K562 (cell line): ENCODE data around the gene TRRAP. TPM values are rescaled to one million over a fixed set of nuclear protein-coding genes. Genes with fewer than 3 reads are reported as not detected.

Experiments
- ATAC-seq: fragments of 200-7000 bp; cut with Tn5 transposase; 3 replicates; pipeline ENCODE4 v1.9.1; 2020; ENCODE audit warnings: moderate library complexity
- BruUV-seq: library from RNA; stranded (reverse); fragments of 400-500 nt; replicated peaks from 2 replicates; lab custom pipeline; 2021; lab: Mats Ljungman, UMichigan
- CTCF ChIA-PET: fragments of 300-600 bp; formaldehyde crosslinking; extraction: SDS; loops from one replicate; lab custom pipeline; 2021; ENCODE audit warnings: low intra/inter-chr PET ratio; lab: Yijun Ruan, JAX
- POLR2A ChIA-PET: fragments of 300-600, 350-650 bp; sonication (Branson Sonifier 250); formaldehyde crosslinking; extraction: SDS; loops from one replicate; lab custom pipeline; 2021; ENCODE audit warnings: antibody characterized with exemption, inconsistent platforms; lab: Yijun Ruan, JAX
- DNase-seq, 4 experiments: peaks; one replicate each; pipeline versions ENCODE4 v3.0.0 to v3.0.0-alpha.2; 2011 to 2018; ENCODE audit warnings: low spot score in 3 of 4, mixed read lengths in 3 of 4; ENCODE audit errors: extremely low read depth in 1 of 4
- FAIRE-seq: peaks from 2 replicates; lab custom pipeline; 2011; peaks lifted over from hg19 to GRCh38; lab: Jason Lieb, UNC
- H2AFZ ChIP-seq: 2 replicates; pipeline ENCODE4 v1.6.0; 2011; ENCODE audit warnings: low read depth, low read length, control low read depth, inconsistent platforms
- H3K27ac ChIP-seq: fragments of 200-600 bp; 3 replicates; pipeline ENCODE4 v1.8.0; 2011; ENCODE audit warnings: low read depth, mild to moderate bottlenecking, control low read depth, inconsistent platforms, low read length, moderate library complexity, mixed read lengths; ENCODE audit errors: extremely low read depth
- H3K27me3 ChIP-seq, 2 experiments: fragments of 300-600 bp in 1 of 2; 2 replicates in 1 of 2; 3 replicates in 1 of 2; pipeline versions ENCODE4 v1.6.0 to v1.8.0; 2011; ENCODE audit warnings: inconsistent platforms in 2 of 2, low read length in 2 of 2, mild to moderate bottlenecking in 1 of 2, mixed read lengths in 1 of 2, moderate library complexity in 1 of 2; ENCODE audit not compliant: control insufficient read depth in 2 of 2, insufficient read depth in 2 of 2
- H3K36me3 ChIP-seq: fragments of 300-600 bp; 3 replicates; pipeline ENCODE4 v1.8.0; 2011; ENCODE audit warnings: mild to moderate bottlenecking, low read length, inconsistent platforms; ENCODE audit not compliant: control insufficient read depth, insufficient read depth
- H3K4me1 ChIP-seq, 2 experiments: fragments of 200-600 bp in 1 of 2; replicated peaks in 1 of 2; 2 replicates in 1 of 2; 3 replicates in 1 of 2; pipeline versions ENCODE4 v1.5.1 to v1.8.0; 2011; ENCODE audit warnings: inconsistent platforms in 2 of 2, low read length in 2 of 2, mild to moderate bottlenecking in 1 of 2, mixed read lengths in 1 of 2, moderate library complexity in 1 of 2; ENCODE audit not compliant: control insufficient read depth in 2 of 2, insufficient read depth in 2 of 2
- H3K4me2 ChIP-seq: 2 replicates; pipeline ENCODE4 v1.6.1; 2011; ENCODE audit warnings: low read length, control low read depth, inconsistent platforms, mixed read lengths; ENCODE audit not compliant: insufficient read depth
- H3K4me3 ChIP-seq: fragments of 200-600 bp; sonication (generic), shearing (Covaris generic); 2 replicates; pipeline ENCODE4 v1.5.1; 2016; ENCODE audit warnings: control low read depth, inconsistent platforms
- H3K79me2 ChIP-seq: fragments of 200-600 bp; 3 replicates; pipeline ENCODE4 v1.8.0; 2011; ENCODE audit warnings: low read length, inconsistent platforms; ENCODE audit not compliant: control insufficient read depth, insufficient read depth
- H3K9ac ChIP-seq, 2 experiments: 2 replicates each; pipeline versions ENCODE4 v1.6.0 to v1.6.1; 2011; ENCODE audit warnings: low read depth in 2 of 2, low read length in 2 of 2, control low read depth in 1 of 2, inconsistent platforms in 1 of 2, mild to moderate bottlenecking in 1 of 2, mixed read lengths in 1 of 2; ENCODE audit not compliant: insufficient read depth in 1 of 2
- H3K9me1 ChIP-seq: one replicate; pipeline ENCODE4 v1.6.0; 2011; ENCODE audit warnings: inconsistent platforms, mild to moderate bottlenecking, low read length, moderate library complexity; ENCODE audit not compliant: control insufficient read depth, insufficient read depth
- H3K9me3 ChIP-seq: replicated peaks from 2 replicates; pipeline ENCODE4 v1.5.1; 2011; ENCODE audit warnings: low read depth, low read length, inconsistent platforms; ENCODE audit not compliant: control insufficient read depth, insufficient read depth
- H4K20me1 ChIP-seq: replicated peaks from 2 replicates; pipeline ENCODE4 v1.6.1; 2011; ENCODE audit warnings: low read length, inconsistent platforms, mixed read lengths; ENCODE audit not compliant: control insufficient read depth, insufficient read depth
- BDP1 ChIP-seq: IDR thresholded peaks from 3 replicates; pipeline ENCODE4 v1.6.1; 2011; ENCODE audit not compliant: insufficient read length, insufficient read depth
- BRCA1 ChIP-seq, 2 experiments: fragments of 450-650 bp in 1 of 2; sonication (generic) in 1 of 2; formaldehyde crosslinking in 1 of 2; IDR thresholded peaks; 2 replicates each; pipeline versions ENCODE4 v1.5.0 to v1.6.1; 2017 to 2020; ENCODE audit warnings: mild to moderate bottlenecking in 1 of 2, missing genetic modification reagents in 1 of 2
- CTBP1 ChIP-seq: fragments of 450-650 bp; IDR thresholded peaks from 2 replicates; pipeline ENCODE4 v1.6.1; 2016; ENCODE audit warnings: borderline replicate concordance
- DIDO1 ChIP-seq: fragments of 450-650 bp; IDR thresholded peaks from 2 replicates; pipeline ENCODE4 v1.6.1; 2016; ENCODE audit warnings: low read depth, missing biosample characterization, missing genetic modification characterization
- ESRRA ChIP-seq: fragments of 450-650 bp; IDR thresholded peaks from 2 replicates; pipeline ENCODE4 v1.6.1; 2014; ENCODE audit warnings: low read depth, mild to moderate bottlenecking, moderate library complexity, borderline replicate concordance
- MEIS2 ChIP-seq: fragments of 450-650 bp; IDR thresholded peaks from 2 replicates; pipeline ENCODE4 v1.6.1; 2014; ENCODE audit warnings: mild to moderate bottlenecking; ENCODE audit not compliant: partially characterized antibody
- MLLT1 ChIP-seq, 2 experiments: fragments of 450-650 bp; IDR thresholded peaks; 2 replicates each; pipeline ENCODE4 v1.6.1; 2016
- PHF8 ChIP-seq: fragments of 200-600 bp; sonication (generic); IDR thresholded peaks from 2 replicates; pipeline ENCODE4 v1.6.1; 2012; ENCODE audit warnings: mixed run types, mild to moderate bottlenecking, inconsistent platforms, low read length, moderate library complexity, borderline replicate concordance
- ZNF146 ChIP-seq: IDR thresholded peaks from one replicate; pipeline ENCODE4 v1.6.1; 2018; ENCODE audit warnings: missing compliant biosample characterization; ENCODE audit not compliant: unreplicated experiment
- ZNF316 ChIP-seq: fragments of 450-650 bp; IDR thresholded peaks from 2 replicates; pipeline ENCODE4 v1.6.1; 2016
- ZNF436 ChIP-seq: fragments of 250-450, 450-650 bp; sonication (Bioruptor Pico); formaldehyde crosslinking; IDR thresholded peaks from 2 replicates; pipeline ENCODE4 v1.7.0; 2020; ENCODE audit warnings: mild to moderate bottlenecking
- ZNF644 ChIP-seq: fragments of 200-800 bp; sonication (Bioruptor generic); IDR thresholded peaks from 2 replicates; pipeline ENCODE4 v1.6.1; 2016; ENCODE audit warnings: low read depth, missing genetic modification characterization, missing compliant biosample characterization
- ZNF668 ChIP-seq: fragments of 250-450 bp; sonication (Bioruptor Pico); IDR thresholded peaks from 2 replicates; pipeline ENCODE4 v1.8.0; 2022; ENCODE audit warnings: mild to moderate bottlenecking, inconsistent platforms
- WGBS: fragments of 100-300 bp; shearing (Covaris generic); methylation state at CpG from one replicate; pipeline ENCODE4 v1.1.6; 2016; ENCODE audit warnings: low coverage, mixed read lengths; ENCODE audit not compliant: insufficient coverage; ENCODE audit errors: missing lambda C conversion rate; 5-methylcytosine and 5-hydroxymethylcytosine counted together
- in situ Hi-C: fragments of 300-500 bp; cut with MboI; formaldehyde crosslinking; loops from 4 replicates; pipeline ENCODE4 v1.15.0; 2018; ENCODE audit warnings: inconsistent platforms, mixed read lengths
- intact Hi-C: fragments of 100-400 bp; cut with micrococcal nuclease; formaldehyde crosslinking; loops from 2 replicates; pipeline ENCODE4 v1.14.2; 2022
- polyA plus RNA-seq, 8 experiments: library from polyadenylated mRNA; depleted of rRNA in 4 of 8; stranded (reverse) in 5 of 8; unstranded in 3 of 8; fragments of >200 nt; fragmentation: Nextera tagmentation in 2 of 8; fragmentation: Illumina TruSeq in 1 of 8; extraction: Ambion mirVana in 2 of 8; extraction: Trizol in 1 of 8; gene quantifications; 2 replicates each; pipeline versions ENCODE4 v1.2.1 to v1.2.3, GENCODE V29; 2011 to 2014; ENCODE audit warnings: inconsistent platforms in 1 of 8, missing spikeins in 1 of 8
- total RNA-seq, 7 experiments: library from RNA; depleted of rRNA in 6 of 7; stranded (reverse); fragments of >200 nt in 6 of 7; fragmentation: Illumina TruSeq in 2 of 7; extraction: Trizol in 2 of 7; gene quantifications; 2 replicates each; pipeline versions ENCODE4 v1.2.1 to v1.2.3, GENCODE V29; 2011 to 2021; ENCODE audit warnings: low replicate concordance in 1 of 7
- TF ChIP-seq, protein P1 (sequence below): fragments of 450-650 bp; formaldehyde crosslinking; IDR thresholded peaks from 2 replicates; pipeline ENCODE4 v1.4.0; 2020; ENCODE audit warnings: mild to moderate bottlenecking, mixed read lengths

The TRRAP gene
- total and polyA plus RNA-seq, 9 of the 15 experiments (the other 6 are each of a cell fraction or from before 2014, with no cell fraction given), result 1.3 to 47.2 (median 9.7) TPM

- Histone ChIP-seq H3K79me2 (0 out of 3 replicates have a peak, but pooled peaks cover 3% of the 10 kb centered on the region), H3K9me3 (no peaks in the 10 kb centered on the region), H3K4me2 (no peak overlapping the region), H3K27ac (no peak overlapping the region), H3K9ac (no peak overlapping the region), H3K27me3 (no peaks in the 10 kb centered on the region), H3K4me3 (no peak overlapping the region), H3K4me1 (no peaks in the 10 kb centered on the region), H2AFZ (no peak overlapping the region), H3K9me1 (no peaks in the 10 kb centered on the region), H3K36me3 (peaks cover 92% of the 10 kb centered on the region), H4K20me1 (0 out of 2 replicates have a peak, but pooled peaks cover 13% of the 10 kb centered on the region)
- FAIRE-seq, result no peak
- in situ Hi-C loops, result no loop called here
- DNase-seq, result no peak
- TF ChIP-seq ZNF436 (CRISPR knock-in tag) (no peak), ZNF644 (tag) (no peak), BDP1 (peak; percentile 9)
- CTCF ChIA-PET, result no interaction called here
- 83% methylated on average over 4 of the region's 4 CpGs for WGBS
- BruUV-seq, result no TSS peak
- POLR2A ChIA-PET, result interaction anchor here (0.7 to 1.4 kb wide), 3 partner anchors 9 to 325 kb away, joined by 3 to 4 read pairs (median 4); no protein-coding TSS in a partner anchor
- intact Hi-C loops, result no loop called here
- ATAC-seq, result no peak
These were observed 66.1 kb downstream of the TRRAP start for GRCh38 chr7:98944386-98944785.

- Histone ChIP-seq H3K9me3 (no peaks in the 10 kb centered on the region), H3K79me2 (0 out of 3 replicates have a peak, but pooled peaks cover 3% of the 10 kb centered on the region), H3K4me2 (no peak overlapping the region), H3K27ac (no peak overlapping the region), H3K4me1 (no peaks in the 10 kb centered on the region), H2AFZ (no peak overlapping the region), H3K4me3 (no peak overlapping the region), H4K20me1 (0 out of 2 replicates have a peak, but pooled peaks cover 13% of the 10 kb centered on the region), H3K27me3 (no peaks in the 10 kb centered on the region), H3K9ac (no peak overlapping the region), H3K9me1 (no peaks in the 10 kb centered on the region), H3K36me3 (peaks cover 92% of the 10 kb centered on the region)
- 86% methylated on average over 7 of the region's 7 CpGs for WGBS
- ATAC-seq, result no peak
- no peak for FAIRE-seq
- BruUV-seq, result no TSS peak
- no peak for DNase-seq
- intact Hi-C loops (no loop called here), in situ Hi-C loops (no loop called here)
- ChIA-PET POLR2A (no interaction called here), CTCF (no interaction called here)
- TF ChIP-seq ZNF316, result no peak
- no peak for TF ChIP-seq ZNF668 (CRISPR knock-in tag)
- TF ChIP-seq ZNF146 (CRISPR knock-in tag), result no peak
- TF ChIP-seq MEIS2, result no peak
- TF ChIP-seq PHF8, result no peak
- TF ChIP-seq ESRRA, result no peak
- TF ChIP-seq DIDO1 (tag), result no peak
- TF ChIP-seq CTBP1, result no peak
- no peak for TF ChIP-seq MLLT1 (IDR thresholded peaks at IDR 0.05)
- TF ChIP-seq, protein P1, sequence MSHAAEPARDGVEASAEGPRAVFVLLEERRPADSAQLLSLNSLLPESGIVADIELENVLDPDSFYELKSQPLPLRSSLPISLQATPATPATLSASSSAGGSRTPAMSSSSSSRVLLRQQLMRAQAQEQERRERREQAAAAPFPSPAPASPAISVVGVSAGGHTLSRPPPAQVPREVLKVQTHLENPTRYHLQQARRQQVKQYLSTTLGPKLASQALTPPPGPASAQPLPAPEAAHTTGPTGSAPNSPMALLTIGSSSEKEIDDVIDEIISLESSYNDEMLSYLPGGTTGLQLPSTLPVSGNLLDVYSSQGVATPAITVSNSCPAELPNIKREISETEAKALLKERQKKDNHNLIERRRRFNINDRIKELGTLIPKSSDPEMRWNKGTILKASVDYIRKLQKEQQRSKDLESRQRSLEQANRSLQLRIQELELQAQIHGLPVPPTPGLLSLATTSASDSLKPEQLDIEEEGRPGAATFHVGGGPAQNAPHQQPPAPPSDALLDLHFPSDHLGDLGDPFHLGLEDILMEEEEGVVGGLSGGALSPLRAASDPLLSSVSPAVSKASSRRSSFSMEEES (CRISPR knock-in tag), result no peak
- no peak for TF ChIP-seq BRCA1 (IDR thresholded peaks at IDR 0.05)
- TF ChIP-seq BRCA1 (CRISPR knock-in tag; IDR thresholded peaks at IDR 0.05), result no peak
These were observed 67.5 kb downstream of the TRRAP start for GRCh38 chr7:98945852-98946251.
